ENCODE measurements around the gene TEAD1.

Gene TEAD1

DNA sequence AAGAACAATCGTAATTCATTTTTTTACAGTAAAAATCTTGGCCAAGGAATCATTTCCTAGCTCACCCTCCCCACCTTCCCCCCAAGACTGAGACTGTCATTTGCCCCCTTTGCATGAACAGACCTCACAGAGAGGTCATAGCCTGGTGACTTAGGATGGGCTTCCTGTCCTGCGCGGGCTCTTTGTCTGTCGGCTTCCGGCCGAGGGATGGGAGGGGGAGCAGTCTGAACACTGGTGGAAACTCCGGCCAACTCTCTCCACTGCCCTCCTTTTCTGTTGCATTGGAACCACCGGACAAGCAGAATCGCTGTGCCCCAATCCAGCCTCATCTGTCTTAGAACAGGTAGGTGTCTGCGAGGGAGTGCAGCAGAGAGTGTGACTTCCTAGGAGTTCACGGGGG is 41.7 kb downstream of the TEAD1 start:
- no peak for DNase-seq

DNA sequence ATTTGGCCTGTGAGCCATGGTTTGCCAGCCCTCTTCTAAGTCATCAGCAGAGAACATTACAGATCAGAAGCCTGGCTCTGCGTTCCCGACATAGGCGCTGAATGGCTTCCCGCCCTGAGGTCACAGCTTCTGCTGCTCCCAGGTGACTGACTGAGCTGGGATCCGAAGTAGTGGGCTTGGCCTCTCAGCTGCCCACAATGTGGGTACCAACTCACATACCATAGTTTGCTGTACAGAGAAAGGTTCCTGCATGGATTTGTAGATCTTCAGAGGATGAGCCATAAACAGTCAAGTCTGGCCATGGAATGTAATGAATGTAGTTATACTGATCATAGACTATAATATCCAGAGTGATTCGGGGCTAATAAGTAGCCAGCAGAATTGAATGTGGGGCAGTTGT is 42.6 kb downstream of the TEAD1 start:
- no peak for DNase-seq

DNA sequence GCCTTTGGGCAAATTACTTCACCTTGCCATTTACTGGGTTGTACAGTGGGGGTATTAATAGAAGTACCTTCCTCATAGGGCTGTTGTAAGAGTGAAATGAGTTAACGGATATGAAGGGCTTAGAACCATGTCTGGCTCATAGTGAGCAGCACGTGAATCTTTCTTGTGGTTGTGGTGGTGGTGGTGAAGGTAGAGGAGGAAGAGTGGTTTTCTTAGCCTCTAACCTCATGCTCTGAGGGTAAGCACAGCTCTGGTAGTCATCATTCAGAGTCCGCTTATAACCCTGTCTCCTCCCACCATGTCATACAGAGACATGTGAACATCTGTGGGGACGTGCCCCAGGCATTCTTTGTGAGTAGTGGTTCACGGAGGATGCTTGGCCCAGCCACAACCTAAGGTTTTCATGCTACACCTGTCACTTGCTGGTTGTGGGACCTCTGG is 43.6 kb downstream of the TEAD1 start:
- no peak for DNase-seq

DNA sequence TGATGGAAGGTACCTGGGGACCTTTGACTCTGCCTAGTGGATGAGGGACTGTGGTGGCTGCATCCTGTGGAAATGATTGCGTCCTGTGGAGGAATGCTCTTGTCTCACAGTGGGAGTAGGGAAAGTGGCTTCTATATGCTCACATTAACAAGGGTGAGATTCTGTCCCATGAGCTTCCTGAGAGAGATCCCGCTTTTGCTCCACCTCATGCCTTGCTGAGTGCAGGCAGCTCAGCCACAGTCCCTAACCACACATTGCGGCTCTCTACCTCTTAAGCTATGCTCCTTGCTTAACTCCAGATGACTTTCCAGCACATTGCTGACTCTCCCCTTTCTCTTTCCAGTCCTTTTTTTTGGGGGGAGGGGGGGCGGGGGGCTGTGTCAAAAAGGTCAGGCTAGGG is 45.0 kb downstream of the TEAD1 start:
- no peak for DNase-seq

DNA sequence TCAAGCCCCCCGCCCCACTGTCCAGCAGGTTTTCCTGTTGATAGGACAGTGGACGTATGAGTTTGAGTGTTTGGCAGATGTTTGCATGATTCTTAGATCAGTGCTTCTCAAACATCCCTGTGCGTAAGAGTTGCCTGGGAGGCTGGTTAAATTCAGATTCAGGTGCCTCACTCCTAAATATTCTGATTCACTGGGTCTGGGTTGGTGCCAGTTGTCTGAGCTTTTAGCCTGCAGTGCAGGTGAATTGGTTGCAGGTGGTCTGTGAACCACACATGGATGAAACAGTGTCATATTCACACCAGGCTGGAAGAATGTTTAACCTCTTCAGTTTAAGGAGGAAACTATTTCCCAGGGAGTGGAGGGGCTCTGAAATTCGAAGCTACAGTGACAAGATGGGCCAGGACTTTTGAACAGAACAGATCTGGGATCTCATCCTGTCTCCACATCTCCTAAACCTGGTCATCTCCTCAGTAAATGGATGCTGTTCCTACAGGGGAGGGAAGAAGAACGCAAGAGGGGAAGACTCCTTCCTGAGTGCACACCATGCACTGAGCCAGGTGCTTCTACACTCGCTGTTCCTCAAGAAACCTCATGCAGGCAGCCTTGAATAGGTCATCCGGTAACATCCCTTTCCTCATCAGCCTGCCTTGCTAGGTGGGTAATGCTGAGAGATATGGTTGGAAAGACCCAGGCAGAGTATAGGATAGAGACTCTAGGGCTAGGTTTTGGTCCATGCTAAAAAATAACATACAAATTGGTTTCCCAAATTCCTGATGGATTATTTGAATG is 47.8 kb downstream of the TEAD1 start:
- no peak for DNase-seq

DNA sequence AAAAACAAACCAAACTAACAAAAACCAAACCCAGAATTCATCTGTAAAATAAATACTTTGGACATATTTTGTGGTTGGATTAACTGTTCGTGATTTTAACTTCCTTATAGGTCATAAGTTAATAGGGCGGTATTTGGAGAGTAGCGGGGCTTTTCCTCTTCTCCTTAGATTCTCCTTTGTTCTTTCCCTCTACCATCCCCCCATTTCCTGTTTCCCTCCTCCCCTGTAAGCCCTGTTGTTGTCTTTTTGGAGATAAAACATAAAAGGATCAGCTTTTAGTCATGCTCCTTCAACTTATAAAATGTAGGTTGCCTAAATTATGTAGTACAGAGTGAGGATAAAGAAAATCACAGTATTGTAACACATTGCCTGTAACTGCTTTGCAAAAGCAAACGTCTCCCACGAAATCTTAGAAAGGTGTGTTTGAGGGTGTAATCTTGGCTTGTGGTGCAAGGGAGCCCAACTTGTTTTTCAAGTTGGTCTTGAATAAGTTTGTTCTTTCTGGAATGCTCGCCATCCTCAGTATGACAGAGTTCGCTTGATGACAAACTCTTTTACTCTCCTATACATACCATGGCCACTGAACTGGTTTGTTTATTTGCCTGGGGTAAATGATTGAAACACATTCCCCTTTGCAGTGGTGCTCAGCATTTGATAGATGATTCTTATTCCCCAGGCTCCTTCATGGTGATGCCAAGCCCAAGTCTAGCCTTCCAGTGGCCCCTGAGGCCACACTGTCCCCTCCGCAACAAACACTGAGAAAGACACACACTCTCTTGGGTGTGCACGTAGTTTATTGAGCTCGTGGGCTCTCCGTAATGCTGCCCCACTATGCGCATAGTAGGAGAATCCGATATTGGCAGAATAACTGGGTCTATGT is 49.4 kb downstream of the TEAD1 start:
- no peak for DNase-seq

DNA sequence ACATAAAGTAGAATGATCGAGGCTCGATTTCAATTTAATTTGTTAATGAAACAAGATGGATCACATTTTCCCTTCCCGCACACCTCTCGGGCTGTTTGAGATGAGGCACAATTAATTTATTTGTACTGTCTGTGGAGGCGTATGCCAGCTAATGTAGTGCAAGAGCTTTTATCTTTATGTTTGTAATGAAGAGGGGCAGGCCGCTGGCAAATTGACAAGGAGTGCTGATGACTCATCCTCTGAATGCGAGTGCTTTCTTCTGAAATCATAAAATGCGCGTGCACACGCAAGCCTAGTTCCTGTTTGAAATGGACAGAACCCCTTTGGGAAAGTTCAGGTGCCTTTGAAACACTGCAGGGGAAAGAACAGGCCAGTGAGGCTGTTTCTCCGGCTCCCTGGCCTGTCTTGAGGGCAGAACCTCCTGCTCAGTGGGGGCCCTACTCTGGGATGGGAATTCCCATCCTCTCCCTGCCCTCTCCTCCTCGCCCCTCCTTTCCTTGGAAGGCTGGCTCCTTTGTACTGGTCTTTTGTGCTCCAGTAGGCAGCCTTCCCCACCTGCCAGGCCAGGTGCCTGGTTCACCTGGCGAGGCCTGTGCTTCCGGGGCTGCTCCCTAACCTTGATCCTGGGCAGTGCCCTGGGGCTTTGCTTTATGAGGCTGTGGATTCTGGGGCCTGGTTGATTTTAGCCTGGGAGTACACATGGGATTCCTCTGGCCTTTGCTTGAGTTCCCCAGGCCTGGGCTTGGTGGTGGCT is 50.3 kb downstream of the TEAD1 start:
- no peak for DNase-seq

DNA sequence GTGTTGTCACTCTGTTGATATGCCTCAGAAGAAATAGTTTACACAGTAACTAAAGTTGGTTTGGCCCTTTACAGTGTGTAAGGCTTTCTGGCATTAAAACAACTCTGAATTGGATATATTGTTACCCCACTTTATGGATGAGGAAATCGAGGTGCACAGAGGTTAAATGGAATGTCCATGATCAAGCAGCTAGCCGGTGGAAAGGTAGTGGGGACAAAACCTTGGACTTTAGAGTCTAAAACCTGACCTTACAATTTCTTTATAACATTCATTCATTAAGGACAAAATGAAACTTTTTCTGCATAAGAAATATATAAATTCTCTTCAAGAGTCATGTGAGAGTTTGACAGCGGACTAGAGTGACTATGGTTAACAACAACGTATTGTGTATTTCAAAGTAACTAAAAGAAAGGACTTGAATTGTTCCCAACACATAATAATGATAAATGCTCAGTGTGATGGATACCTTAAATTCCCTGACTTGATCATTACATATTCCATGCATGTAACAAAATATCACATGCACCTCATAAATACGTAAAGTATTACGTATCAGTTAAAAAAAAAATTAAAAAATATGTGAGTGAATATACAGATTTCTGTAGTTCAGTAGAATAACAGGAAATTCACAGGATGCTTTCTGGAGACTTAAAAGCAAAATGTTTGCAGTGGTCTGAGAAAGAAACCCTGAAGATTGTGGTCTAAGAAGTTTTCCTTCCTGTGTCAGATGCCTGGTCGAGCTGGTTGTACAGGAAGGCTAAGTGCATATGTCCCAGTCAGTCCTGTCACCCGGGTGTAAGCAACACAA is 51.0 kb downstream of the TEAD1 start:
- no peak for DNase-seq

DNA sequence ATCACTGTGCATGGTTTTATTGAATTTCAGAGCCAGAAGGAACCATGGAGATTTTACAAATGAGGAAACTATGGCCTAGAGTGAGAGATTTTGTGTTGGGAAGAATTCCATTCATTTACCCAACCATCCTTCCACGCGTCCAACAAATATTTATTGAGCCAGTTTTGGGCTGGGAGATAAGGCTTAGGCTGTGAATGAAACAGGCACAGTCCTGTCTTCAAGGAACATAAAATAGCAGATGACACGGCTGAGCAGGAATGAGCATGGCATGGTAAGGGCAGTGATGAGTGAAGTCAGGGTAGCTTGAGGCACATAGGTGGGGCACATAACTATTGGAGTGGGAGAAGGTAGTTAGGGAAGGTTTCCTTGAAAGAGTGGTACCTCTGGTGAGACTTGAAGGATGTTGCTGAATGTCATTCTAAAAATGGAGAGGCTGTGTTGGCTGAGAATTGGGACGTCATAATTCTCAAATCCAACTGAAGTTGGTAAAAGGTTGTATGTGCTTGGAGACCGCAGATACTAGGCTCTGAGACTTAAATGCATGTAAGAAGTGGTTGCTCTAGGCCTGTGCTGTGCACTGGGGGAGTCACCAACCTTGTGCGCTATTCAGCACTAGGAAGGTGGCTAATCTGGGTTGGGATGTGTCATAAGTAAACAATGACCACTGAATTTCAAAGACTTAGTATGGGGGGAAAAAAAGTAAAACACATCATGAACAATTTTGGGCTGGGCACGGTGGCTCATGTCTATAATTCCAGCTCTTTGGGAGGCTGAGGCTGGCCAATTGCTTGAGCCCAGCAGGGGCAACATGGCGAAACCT is 51.9 kb downstream of the TEAD1 start:
- no peak for DNase-seq

DNA sequence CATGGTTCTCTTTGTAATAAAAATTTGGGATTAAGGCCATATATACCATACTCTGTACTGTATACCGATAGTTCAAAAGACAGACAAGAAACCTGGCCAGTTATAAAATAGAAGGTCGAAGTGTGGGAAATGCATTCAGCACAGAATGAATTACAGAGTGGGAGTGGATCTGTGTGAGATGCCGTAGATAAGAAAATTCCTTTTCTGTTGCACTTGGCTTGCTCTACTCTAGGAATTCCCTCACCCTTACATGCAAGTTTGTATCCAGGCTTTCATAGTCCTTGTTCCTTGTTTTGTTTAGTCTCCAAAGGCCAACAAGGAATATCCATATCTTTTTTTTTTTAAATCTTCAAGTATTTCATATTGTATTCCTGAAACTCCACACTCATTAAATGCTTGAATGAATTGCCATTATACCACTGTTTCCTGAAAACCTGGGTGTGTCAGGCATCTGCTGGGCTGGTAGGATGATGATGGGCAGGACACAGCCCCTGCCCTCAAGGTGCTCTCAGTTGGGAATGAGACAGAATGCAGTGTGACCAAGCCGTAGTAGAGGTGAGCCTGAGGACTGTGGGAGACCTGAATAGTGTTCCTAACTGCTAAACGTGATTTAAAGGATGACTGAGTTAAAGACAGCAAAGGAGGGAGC is 53.5 kb downstream of the TEAD1 start:
- DNase-seq: no peak

DNA sequence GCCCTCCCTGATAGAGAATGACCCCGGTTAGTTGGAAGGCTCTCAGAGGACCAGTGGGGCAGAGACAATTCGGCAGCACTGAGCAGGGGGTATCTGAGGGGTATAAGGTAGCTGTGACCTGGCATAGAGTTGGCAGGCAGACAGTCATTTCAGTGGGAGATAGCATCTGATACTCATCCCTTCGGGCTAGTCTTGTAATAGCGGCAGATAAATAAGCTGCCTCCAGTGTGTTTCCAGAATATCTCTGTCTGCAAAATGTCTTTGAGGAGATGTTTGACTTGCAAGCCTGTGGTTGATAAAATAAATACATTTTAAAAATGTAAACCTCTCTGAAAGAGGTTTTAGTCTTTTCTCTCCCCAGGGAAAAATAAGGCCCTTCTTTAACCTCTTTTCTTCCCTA is 54.2 kb downstream of the TEAD1 start:
- no peak for DNase-seq

DNA sequence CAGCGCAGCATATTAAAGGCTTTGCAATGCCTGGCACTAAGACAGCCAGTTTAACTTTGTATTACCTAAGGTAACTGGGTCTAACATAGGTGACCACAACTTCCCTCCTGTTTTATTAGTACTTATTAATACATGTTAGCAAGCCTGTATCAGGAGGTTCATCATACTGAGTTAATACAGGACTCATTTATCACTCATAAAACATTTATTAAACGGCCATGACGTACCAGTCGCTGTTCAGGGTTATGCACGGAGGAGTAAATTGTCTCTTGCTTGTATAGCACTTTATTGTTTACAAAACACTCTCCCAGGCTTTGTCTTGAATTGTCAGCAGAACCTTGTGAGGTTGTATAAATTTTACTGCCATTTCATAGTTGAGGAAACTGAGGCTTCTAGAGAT is 55.7 kb downstream of the TEAD1 start:
- no peak for DNase-seq

DNA sequence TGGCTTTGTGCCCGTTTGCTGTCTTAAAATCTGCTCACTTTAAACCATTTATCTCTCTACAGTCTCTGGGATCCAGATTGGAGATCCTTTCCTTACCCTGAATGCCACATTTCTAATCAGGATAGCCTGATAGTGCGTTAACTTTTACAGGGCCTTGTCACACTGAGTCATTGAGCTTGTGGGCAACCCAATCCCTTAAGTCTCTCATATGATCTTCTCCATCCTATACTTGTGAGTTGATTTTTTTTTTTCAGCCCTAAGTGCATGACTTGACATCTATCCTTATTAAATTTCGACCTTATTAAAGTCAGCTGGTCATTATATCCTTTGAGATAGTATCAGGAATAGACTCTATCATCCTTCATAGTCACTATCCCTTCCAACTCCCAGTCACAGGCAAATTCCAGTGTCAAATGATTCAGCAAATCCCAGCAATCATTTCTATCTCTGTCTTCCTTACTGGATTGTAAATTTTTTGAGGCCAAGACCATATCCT is 57.7 kb downstream of the TEAD1 start:
- no peak for DNase-seq

DNA sequence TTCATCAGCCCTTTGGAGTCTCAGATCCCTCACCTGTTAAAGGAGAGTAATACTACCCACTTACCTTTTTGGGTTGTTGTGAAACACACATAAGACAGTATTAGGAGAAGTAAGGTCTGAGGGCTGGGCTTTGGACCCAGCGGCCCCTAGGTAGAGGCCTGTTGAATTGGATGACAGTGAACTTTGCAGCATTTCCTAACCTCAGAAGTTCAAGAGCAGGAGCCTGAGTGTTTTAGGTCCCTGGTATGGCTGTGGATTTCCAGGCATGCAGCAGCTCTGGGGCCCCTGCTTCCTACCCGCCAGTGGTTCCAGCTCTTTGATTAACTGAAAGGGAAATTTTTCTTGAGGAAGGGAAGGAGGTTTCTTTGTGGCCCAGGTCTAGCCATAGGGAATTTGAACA is 58.9 kb downstream of the TEAD1 start:
- no peak for DNase-seq

DNA sequence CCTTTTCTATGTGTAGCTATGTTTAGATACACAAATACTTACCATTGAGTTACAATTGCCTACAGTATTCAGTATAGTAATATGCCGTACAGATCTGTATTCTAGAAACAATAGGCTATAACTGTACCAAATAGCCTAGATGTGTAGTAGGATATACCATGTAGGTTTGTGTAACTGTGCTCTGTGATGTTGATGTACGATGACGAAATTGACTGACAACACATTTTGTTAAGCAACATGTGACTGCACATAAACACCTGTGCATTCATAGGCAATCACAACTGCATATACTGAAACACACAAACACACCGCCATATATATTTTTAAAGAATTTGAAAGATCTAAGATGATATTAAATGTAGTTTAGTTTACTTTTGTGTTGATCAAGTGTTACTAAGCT is 60.4 kb downstream of the TEAD1 start:
- DNase-seq: no peak

DNA sequence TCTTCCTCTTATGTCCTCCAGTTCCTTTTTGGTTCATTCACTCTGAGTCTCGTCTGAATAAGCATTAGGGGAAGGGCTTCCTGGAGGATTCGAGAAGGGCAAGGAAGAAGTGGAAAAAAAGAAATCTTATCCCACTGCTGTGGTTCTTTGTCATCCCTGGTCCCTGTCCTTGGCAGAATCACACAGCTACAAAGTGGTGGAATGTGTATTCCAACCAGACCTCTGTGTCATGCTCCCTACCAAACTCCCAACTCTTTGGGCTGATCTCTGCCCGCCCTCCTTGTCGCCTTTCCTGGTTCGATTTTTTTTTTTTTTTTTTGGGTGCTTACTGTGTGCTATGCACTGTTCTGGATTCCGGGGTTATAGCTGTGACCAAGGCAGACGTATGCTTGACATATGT is 61.0 kb downstream of the TEAD1 start:
- DNase-seq: no peak

DNA sequence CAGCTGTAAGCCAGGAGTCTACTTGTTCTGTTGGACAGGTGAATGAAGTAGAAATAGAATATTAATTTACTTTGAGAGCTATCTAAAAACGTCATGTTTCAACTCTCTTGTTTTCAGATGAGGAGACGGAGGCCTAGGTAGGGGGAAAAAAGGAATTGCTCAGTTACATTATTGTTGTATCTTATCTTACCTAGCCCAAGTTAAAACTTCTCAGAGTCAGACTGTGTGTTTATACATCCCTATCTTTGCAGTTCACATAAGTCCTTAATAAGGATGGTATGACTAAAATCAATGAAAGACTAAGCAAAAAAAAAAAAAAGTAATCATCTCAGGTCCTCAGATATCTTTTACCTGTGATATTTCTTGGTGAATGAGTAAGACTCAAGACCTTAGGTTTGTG is 62.8 kb downstream of the TEAD1 start:
- DNase-seq: no peak

DNA sequence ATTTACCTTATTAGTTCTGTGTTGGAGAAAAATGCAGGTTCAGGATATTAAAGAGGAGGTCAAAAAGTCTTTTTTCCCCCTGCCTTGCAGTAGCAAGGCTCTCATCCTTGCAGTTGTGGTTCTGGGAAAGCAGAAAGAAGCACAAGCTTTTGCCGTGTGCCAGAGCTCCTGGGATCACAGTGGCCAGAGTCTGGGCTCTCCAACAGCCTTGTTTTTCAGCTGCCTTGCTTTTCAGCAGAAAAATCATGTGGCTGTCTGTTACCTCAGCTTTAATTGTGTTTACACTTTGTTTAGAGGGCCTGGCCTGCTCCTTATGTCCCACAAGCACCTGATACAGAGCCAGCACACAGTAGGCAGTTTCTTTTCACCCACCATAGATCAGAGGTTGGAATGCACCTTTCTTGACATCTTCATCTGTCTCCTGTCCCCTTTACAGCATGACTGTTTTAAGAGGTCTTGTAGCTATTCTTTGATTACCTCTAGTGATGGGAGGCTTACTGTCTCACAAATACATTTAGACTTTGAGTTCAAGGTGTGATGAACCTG is 67.5 kb downstream of the TEAD1 start:
- no peak for DNase-seq

DNA sequence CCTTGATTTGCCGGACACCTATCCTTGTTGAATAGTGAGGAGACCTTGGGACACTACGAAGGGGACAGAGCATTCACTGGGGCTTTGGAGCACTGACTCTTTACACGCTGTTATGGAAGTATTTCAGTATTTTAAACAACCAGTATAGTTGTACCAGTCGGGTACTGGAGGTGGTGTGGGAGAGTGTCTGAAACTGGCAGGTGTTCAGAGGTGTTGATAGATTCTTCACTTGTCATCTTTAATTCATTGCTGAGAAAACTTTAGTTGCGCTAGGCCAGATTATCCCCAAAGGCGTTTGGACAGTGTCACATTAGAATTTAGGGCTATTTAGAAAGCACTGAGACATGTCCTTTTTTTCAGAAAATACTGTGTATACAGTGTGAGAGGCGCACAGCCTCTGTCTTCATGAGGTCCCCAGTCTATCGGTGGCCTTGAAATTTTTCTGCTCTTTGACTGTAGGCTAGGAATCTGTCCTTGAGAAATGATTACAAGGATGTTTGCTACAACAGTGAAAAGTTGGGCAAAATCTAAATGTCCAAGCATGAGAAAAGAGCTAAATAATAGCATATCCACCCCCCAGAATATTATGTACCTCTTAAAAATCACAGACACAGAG is 69.7 kb downstream of the TEAD1 start:
- no peak for DNase-seq

DNA sequence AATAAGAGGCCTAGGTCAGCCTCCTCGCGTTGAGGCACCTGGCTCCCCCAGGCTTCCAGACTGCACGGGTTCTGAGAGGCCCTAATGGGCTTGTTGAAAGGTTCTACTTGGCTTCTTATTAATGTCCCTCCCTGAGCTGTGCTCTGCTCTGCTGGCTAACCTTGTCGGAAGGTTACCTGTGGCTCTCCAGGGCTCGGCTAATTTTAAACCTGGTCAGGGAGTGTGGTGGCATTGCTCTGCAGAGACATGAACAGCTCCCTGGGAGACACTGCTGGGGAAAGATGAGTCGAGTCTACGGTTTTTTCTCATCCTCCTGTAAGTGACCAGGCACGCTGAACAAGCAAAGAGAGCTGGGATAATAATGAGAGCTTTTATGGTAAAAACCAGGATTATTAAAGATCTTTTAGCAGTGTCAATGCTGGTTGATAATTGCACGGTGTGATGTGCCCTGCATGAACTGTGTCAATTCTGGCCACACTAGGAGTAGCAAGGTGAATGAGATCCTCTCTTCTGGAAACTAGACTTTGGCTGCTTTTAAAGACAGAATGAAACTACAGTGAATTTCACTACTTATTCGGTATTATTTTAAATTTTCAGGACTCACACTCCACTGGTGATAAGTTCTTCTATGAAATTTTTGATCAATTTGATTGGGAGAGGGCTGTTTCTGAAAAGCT is 70.7 kb downstream of the TEAD1 start:
- DNase-seq: no peak
